HG03045 (cell line): ENCODE data around the gene MYO10.
A peak's percentile ranks its signal among the peaks of the same experiment; 100 is the strongest.
"Not testable (repeated sequence)": the region's sequence is repeated elsewhere in the genome, so short reads cannot be mapped to it uniquely, and the experiment has no call there.

ENCODE experiments used
- ATAC-seq: cut with Tn5 transposase; IDR thresholded peaks from one replicate; pipeline ENCODE4 v1.9.1; 2021; ENCODE audit warnings: mild to moderate bottlenecking, moderate library complexity; ENCODE audit not compliant: unreplicated experiment

The MYO10 gene

DNA sequence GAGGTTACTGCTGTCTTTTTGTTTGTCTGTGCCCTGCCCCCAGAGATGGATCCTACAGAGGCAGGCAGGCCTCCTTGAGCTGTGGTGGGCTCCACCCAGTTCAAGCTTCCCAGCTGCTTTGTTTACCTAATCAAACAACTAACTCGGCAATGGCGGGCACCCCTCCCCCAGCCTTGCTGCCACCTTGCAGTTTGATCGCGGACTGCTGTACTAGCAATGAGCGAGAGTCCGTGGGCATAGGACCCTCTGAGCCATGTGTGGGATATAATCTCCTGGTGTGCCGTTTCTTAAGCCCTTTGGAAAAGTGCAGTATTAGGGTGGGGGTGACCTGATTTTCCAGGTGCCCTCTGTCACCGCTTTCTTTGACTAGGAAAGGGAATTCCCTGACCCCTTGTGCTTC lies 287.3 kb downstream of the MYO10 start:
- not testable (repeated sequence) for ATAC-seq

GRCh38 chr5:16644301-16644889 lies 291.7 kb downstream of the MYO10 start:
- ATAC-seq: no peak

DNA sequence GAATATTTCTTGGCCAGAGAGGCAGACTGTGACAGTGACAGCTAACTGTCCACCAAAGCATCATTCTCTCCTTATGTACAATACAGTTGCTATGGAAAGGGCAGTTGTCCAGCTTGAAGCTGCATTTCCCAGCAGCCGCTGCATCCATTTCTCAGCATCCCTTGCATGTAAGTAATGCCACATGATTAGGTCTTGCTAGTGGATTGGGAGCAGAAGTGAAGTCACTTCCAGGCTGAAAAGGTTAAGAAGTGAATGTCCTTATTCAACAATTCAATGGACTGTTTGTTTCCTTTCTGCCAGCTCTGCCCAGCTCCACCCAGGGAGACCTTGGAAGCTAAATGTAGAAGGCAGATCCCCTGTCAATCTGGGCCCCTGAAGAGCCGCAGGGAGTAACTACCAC lies 293.2 kb downstream of the MYO10 start:
- no peak for ATAC-seq

DNA sequence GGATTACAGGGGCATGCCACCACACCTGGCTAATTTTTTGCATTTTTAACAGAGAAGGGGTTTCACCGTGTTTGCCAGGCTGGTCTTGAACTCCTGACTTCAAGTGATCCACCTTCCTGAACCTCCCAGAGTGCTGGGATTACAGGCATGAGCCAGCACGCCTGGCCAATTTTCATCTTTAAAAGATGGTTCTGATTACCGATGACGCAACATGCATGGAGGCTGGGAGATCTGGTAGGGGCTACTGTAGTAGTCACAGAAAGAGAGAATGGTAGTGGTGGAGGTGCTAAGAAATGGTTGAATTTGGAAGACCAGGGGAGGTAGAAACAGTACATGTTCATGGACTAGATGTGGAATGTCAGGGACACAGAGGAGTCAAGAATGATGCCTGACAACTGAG lies 296.9 kb downstream of the MYO10 start:
- no peak for ATAC-seq

DNA sequence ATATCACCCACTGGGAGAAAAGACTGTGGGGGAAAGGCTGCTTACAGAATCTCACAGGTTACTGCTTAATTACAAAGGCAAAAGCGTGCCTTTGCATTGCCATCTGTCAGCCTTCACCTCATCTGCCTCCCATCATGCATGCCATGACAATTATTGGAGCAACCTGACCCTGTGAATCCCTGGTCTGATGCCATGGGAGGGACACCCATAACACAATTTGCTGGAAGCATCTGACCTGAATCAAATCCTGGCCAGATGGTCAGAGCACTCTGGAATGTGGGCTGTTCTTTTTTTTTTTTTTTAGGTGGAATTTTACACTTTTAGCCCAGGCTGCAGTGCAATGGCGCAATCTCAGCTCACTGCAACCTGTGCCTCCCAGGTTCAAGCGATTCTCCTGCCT lies 307.7 kb downstream of the MYO10 start:
- no peak for ATAC-seq

- ATAC-seq: peak; percentile 62
Measured at GRCh38 chr5:16626696-16627264, 309.3 kb downstream of the MYO10 start.

- ATAC-seq: no peak
Measured at GRCh38 chr5:16625096-16625495, 311.0 kb downstream of the MYO10 start.

DNA sequence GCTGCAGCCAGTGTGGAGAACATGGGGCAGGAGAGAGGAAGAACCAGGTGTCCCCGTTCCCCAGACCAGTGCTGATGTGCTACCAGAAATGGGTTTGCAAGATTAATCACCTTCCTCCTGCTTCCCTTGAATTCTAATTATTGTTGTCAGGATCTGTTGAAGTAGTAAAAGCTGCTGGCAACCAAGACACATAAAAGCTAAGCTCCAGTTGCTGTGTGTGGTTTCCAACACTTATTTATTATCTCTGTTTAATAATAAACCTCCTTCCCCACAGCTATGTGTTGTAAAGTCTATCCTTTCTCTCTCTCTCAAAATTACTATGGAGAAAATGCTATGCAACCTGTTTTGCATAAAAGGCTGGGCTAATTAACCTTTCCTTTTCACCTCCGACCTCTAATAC lies 317.0 kb downstream of the MYO10 start:
- no peak for ATAC-seq

GRCh38 chr5:16618138-16618897 lies 317.8 kb downstream of the MYO10 start:
- ATAC-seq: no peak

GRCh38 chr5:16617274-16617968 lies 318.7 kb downstream of the MYO10 start:
- ATAC-seq: no peak

GRCh38 chr5:16616536-16617273 lies 319.4 kb downstream of the MYO10 start, which contains the start of gene RETREG1:
Gene RETREG1 (minus strand): TSS chr5:16616997. CDS start chr5:16616971, 26 bp downstream.
- peak; percentile 68 for ATAC-seq

DNA sequence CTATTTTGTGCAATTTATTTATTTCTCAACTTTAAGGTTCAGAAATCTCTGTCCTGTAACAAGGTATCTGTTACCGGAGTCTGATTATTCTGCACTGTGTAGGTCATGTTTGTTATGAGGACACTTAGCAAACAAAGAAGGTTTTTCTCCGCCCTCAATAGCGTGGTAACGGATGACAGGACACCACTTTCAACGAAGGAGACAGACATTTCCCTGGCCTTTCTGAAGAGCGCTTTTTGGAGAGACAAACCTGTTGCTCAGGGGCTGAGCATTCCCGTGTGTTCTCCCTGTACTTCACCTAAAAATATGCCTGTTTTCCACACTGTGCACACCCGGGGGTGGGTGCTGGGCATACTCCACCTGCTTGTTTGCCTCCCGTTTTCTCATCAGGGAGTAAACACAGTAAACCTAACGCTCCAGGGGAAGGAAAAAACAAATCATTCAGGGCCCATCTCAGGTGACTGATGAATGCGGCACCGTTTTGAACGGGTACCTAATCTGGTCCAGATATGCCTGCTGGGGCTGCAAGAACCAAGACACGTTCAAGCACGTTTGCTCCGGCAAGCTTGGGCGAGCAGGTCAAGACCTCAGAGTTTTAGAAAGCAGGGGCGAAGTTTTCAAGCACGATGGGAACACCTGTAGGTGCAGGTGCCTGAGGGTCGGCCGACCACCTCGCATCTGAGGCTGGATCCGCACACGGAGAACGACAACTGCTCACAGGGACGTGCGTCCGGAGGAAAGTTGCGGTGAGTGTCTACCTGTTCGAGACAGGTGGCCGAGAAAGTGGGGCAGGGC lies 320.1 kb downstream of the MYO10 start:
- ATAC-seq: no peak

DNA sequence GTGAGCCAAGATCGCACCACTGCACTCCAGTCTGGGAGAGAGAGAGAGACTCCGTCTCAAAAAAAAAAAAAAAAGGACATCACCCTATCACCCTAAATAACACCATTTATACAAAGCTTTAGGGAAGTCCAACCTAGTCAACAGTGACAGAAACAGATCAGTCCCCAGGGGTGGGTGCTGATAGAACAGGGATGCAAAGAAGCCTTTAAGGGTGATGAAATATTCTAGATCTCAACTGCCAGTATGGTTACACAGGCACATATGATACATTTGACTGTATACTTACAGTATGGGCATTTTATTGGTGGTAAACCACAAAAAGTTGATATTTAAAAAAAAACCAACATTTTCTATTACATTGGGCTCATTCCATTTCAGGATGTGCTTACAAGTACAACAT lies 324.1 kb downstream of the MYO10 start:
- ATAC-seq: no peak
